LNCAP (cell line): ENCODE results near the gene DDX49.

Experiments used
- TF ChIP-seq, protein P1 (sequence below): fragments of 450-650 bp; IDR thresholded peaks from 2 replicates; pipeline ENCODE4 v1.5.1; 2017; ENCODE audit warnings: mild to moderate bottlenecking

The DDX49 gene

DNA sequence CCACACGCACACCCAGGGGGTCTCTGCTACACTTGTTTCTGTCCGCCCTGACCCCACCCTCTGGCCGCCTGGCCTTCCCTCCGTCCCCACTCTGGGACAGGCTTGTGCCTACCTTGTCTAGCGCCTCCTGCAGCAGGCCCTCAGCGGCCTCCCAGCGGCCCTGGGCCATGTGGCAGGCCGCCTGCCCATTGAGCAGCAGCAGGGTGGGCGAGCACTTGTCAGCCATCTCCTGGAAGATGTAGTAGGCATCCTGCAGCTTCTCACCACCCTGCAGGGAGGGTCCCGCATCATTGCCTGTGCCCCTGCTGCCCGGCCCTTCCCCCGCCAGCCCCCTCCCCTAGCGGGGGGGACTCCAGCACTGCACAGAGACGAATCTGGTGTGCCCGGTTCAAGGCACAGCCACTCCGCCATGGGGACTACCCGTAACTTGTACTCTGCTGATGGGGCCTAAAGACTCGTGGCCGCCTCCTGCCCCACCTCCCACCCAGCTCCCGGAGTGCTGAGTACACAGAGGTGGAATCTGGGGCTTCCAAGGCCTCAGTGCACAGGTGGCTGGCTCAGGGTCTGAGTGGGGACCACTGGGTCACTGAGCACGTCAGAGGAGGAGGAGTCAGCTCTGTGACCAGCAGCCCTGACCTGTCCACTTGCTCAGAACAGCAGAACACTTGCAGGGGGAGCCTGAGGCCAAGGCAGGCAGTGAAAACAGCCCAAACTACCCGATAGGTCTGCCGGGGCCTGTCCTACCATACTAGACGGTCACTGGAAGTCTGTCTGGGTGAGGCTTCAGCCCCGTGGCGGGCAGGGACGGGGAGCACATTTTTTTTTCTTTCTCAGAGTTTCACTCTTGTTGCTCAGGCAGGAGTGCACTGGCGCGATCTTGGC is 16.1 kb upstream of the DDX49 start:
- TF ChIP-seq, protein P1, sequence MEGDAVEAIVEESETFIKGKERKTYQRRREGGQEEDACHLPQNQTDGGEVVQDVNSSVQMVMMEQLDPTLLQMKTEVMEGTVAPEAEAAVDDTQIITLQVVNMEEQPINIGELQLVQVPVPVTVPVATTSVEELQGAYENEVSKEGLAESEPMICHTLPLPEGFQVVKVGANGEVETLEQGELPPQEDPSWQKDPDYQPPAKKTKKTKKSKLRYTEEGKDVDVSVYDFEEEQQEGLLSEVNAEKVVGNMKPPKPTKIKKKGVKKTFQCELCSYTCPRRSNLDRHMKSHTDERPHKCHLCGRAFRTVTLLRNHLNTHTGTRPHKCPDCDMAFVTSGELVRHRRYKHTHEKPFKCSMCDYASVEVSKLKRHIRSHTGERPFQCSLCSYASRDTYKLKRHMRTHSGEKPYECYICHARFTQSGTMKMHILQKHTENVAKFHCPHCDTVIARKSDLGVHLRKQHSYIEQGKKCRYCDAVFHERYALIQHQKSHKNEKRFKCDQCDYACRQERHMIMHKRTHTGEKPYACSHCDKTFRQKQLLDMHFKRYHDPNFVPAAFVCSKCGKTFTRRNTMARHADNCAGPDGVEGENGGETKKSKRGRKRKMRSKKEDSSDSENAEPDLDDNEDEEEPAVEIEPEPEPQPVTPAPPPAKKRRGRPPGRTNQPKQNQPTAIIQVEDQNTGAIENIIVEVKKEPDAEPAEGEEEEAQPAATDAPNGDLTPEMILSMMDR, result no peak

DNA sequence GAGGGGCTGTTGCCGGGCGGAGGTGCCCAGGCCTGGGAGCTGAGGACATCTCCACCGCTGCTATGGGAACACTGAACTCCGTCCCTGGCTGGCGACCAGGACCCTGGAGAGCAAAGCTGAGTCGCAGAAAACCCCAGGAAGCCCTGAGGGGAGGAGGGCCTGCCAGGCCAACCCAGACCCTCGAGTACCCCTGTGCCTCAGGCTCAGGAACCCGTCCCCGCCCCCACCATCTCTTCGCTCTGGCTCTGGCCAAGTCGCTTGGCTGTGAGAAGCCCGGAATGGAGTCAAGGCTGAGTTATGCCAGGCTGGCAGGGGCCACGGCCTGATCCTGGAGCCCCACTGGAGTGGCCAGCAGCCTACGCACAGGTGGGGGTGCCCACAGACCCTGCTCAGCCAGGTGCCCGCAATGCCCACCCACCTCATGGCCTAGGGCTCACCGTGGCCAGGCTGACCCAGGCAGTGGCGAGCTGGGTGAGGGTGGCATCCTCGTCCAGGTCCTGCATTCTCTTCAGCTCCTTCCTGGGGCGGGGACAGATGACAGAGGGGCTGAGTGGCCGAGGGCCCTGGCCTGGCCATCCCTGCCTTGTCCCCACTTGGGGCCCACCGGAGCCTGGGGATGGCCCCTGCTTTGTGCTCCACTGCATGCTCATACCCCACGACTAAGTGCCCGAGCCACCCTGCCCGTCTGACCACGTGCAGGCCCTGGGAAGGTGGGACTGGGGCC is 15.0 kb upstream of the DDX49 start:
- TF ChIP-seq, protein P1, result no peak

DNA sequence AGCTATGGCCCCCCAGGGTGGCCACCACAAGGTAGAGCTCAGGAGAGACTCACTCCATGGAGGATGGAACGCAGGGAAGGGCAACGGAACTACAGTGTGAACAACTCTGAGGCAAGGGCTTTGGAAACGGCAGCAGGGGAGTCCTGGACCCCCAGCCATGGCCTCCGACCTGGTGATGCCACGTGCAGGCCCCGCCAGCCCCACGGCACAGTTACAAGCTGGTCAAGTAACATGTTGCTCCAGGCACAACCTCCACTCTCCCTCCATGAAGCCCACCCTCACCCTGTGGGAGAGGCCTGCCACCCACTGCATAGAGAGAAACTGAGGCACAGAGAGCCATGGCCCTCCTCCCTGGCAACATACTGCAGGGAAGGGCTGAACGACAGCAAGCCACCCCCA is 14.5 kb upstream of the DDX49 start:
- TF ChIP-seq, protein P1, result no peak

- TF ChIP-seq, protein P1, result no peak
These were observed 13.8 kb upstream of the DDX49 start for GRCh38 chr19:18905513-18906236.

DNA sequence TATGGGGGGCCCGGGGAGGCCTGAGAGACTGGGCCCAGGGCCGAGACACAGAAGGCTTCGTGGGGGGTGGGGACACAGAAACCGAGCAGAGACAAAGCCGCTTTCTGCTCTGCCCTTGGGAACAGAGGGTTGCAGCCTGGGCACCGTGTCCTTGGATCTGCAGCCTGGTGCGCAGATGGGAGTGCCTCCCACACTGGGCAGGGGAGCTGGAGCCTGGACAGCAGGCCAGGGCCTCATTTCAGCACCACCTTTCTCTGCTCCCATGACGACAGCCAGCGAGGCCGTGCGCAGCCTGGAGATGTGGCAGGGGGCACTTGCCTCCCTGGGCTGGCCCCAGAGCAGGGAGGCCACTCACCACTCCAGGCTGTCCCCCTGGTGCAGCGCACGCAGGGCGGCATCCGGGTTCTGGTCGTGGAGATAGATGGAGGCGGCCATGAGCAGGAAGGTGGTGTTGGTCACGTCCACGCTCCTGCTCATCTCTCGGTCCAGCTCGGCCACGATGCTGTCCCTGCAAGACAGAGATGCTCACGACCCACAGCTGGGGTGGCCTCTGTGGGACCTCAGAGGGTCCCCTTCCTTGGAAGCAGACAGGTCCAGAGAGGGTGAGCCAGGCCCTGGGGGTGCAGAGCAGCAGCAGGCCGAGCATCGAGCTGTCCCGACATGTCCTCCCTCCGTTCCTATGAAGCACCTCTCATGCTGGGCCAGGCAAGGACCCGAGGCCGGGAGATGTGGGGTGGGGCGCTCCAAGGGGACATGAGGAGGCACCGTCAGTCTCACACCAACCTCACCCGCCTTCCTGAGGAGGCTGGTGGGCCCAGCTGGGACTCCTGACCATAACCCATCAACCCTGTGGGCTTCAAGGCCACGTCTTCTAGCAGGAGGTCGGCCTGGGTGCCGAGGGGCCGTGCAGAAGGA is 12.7 kb upstream of the DDX49 start:
- TF ChIP-seq, protein P1, result no peak

GRCh38 chr19:18908917-18909619 is 10.4 kb upstream of the DDX49 start:
- TF ChIP-seq, protein P1, result no peak
